HG03439 (cell line): Measurements from ENCODE around the gene VASH1.
A peak's percentile ranks its signal among the peaks of the same experiment; 100 is the strongest.

ENCODE experiments used
- ATAC-seq: cut with Tn5 transposase; IDR thresholded peaks from one replicate; pipeline ENCODE4 v1.9.1; 2021; ENCODE audit warnings: mild to moderate bottlenecking, moderate library complexity; ENCODE audit not compliant: unreplicated experiment

The VASH1 gene

GRCh38 chr14:76782115-76782884 is 21.0 kb downstream of the VASH1 start:
- ATAC-seq, result no peak

GRCh38 chr14:76782885-76783566 is 21.8 kb downstream of the VASH1 start:
- no peak for ATAC-seq

- no peak for ATAC-seq
Measured at GRCh38 chr14:76784266-76784874, 23.1 kb downstream of the VASH1 start.

- no peak for ATAC-seq
Measured at GRCh38 chr14:76784881-76785280, 23.6 kb downstream of the VASH1 start.

- ATAC-seq, result no peak
Measured at GRCh38 chr14:76786601-76787000, 25.3 kb downstream of the VASH1 start.

GRCh38 chr14:76792422-76792821 is 31.2 kb downstream of the VASH1 start:
- no peak for ATAC-seq

- ATAC-seq, result no peak
Measured at GRCh38 chr14:76793324-76793723, 32.1 kb downstream of the VASH1 start.

- no peak for ATAC-seq
Measured at GRCh38 chr14:76793956-76794355, 32.7 kb downstream of the VASH1 start.

- ATAC-seq, result no peak
Measured at GRCh38 chr14:76806446-76806845, 45.2 kb downstream of the VASH1 start.

GRCh38 chr14:76808011-76808410 is 46.7 kb downstream of the VASH1 start:
- no peak for ATAC-seq

- ATAC-seq, result no peak
Measured at GRCh38 chr14:76808990-76809389, 47.7 kb downstream of the VASH1 start.

- ATAC-seq, result no peak
Measured at GRCh38 chr14:76810525-76810924, 49.3 kb downstream of the VASH1 start.

GRCh38 chr14:76810953-76811400 is 49.7 kb downstream of the VASH1 start:
- ATAC-seq, result no peak

GRCh38 chr14:76811561-76811960 is 50.3 kb downstream of the VASH1 start:
- no peak for ATAC-seq

- ATAC-seq, result no peak
Measured at GRCh38 chr14:76812093-76812421, 50.8 kb downstream of the VASH1 start.

GRCh38 chr14:76812422-76813383 is 51.4 kb downstream of the VASH1 start, which contains the start of gene ANGEL1:
ANGEL1 (minus strand) TSS chr14:76812882; CDS start chr14:76812827, 55 bp downstream.
- ATAC-seq, result peak; percentile 93

GRCh38 chr14:76814726-76815645 is 53.7 kb downstream of the VASH1 start:
- ATAC-seq, result no peak

GRCh38 chr14:76820700-76821099 is 59.4 kb downstream of the VASH1 start:
- ATAC-seq, result no peak

- no peak for ATAC-seq
Measured at GRCh38 chr14:76826122-76826521, 64.9 kb downstream of the VASH1 start, which contains the start of gene LRRC74A. LRRC74A (plus strand) TSS chr14:76826408; CDS start chr14:76826698, 290 bp downstream.
